Fibroblast of lung (primary cell): ENCODE measurements around the gene ZNF304. TPM values are rescaled to one million over a fixed set of nuclear protein-coding genes. Genes with fewer than 3 reads are reported as not detected.

ENCODE experiments used
- DNase-seq, 2 donors: peaks; one replicate each; pipeline versions ENCODE4 v3.0.0 to v3.0.0-alpha.2; 2010; ENCODE audit warnings: low read depth in 2 of 2
- H2AFZ ChIP-seq: 2 replicates; pipeline ENCODE4 v1.5.1; 2012; ENCODE audit warnings: low read length, control low read depth, inconsistent platforms
- H3K27ac ChIP-seq: 2 replicates; pipeline ENCODE4 v1.5.1; 2011; ENCODE audit warnings: low read length, control low read depth; ENCODE audit not compliant: insufficient read depth
- H3K27me3 ChIP-seq: 2 replicates; pipeline ENCODE4 v1.5.1; 2011; ENCODE audit warnings: mild to moderate bottlenecking, low read length; ENCODE audit not compliant: control insufficient read depth, insufficient read depth
- H3K36me3 ChIP-seq: 2 replicates; pipeline ENCODE4 v1.5.1; 2011; ENCODE audit warnings: low read length; ENCODE audit not compliant: control insufficient read depth, insufficient read depth
- H3K4me1 ChIP-seq: 2 replicates; pipeline ENCODE4 v1.5.1; 2011; ENCODE audit warnings: low read length; ENCODE audit not compliant: control insufficient read depth, insufficient read depth; ENCODE audit errors: extremely low read depth
- H3K4me2 ChIP-seq: 2 replicates; pipeline ENCODE4 v1.5.1; 2011; ENCODE audit warnings: low read length, control low read depth; ENCODE audit not compliant: insufficient read depth; ENCODE audit errors: extremely low read depth
- H3K4me3 ChIP-seq, 4 experiments: fragments of 200-600 bp in 1 of 4; sonication (generic) in 1 of 4; replicated peaks in 1 of 4; 2 replicates each; pipeline ENCODE4 v1.5.1; 2011 to 2016; ENCODE audit warnings: low read length in 4 of 4, low read depth in 3 of 4, mild to moderate bottlenecking in 3 of 4, control low read depth in 2 of 4, inconsistent platforms in 1 of 4, mixed read lengths in 1 of 4; ENCODE audit not compliant: insufficient read depth in 1 of 4; ENCODE audit errors: control extremely low read depth in 1 of 4
- H3K79me2 ChIP-seq: 2 replicates; pipeline ENCODE4 v1.5.1; 2012; ENCODE audit warnings: mild to moderate bottlenecking, low read length, inconsistent platforms; ENCODE audit not compliant: control insufficient read depth, insufficient read depth
- H3K9ac ChIP-seq: 2 replicates; pipeline ENCODE4 v1.5.1; 2011; ENCODE audit warnings: mild to moderate bottlenecking, low read length, control low read depth; ENCODE audit not compliant: insufficient read depth
- H3K9me3 ChIP-seq: 2 replicates; pipeline ENCODE4 v1.5.1; 2012; ENCODE audit warnings: low read depth, low read length; ENCODE audit not compliant: control insufficient read depth, insufficient read depth
- H4K20me1 ChIP-seq: 2 replicates; pipeline ENCODE4 v1.5.1; 2011; ENCODE audit warnings: low read length; ENCODE audit not compliant: control insufficient read depth, insufficient read depth; ENCODE audit errors: extremely low read depth
- CTCF ChIP-seq, 2 donors: IDR thresholded peaks in 1 of 2; conservative IDR thresholded peaks in 1 of 2; 1 replicate in 1 of 2; 2 replicates in 1 of 2; pipeline ENCODE4 v1.5.1; 2011 to 2012; ENCODE audit warnings: low read length in 2 of 2, control low read depth in 1 of 2, inconsistent platforms in 1 of 2, low read depth in 1 of 2, mild to moderate bottlenecking in 1 of 2
- EZH2 ChIP-seq: IDR thresholded peaks from 2 replicates; pipeline ENCODE4 v1.5.1; 2012; ENCODE audit warnings: low read length, control low read depth, mild to moderate bottlenecking; ENCODE audit errors: missing control alignments
- polyA plus RNA-seq, 2 donors: library from polyadenylated mRNA; depleted of rRNA in 1 of 2; stranded (reverse) in 1 of 2; unstranded in 1 of 2; fragments of >200 nt; gene quantifications; 2 replicates each; pipeline ENCODE4 v1.2.1, GENCODE V29; 2011 to 2012; ENCODE audit warnings: missing spikeins in 1 of 2
- total RNA-seq: library from RNA; depleted of rRNA; stranded (reverse); fragments of >200 nt; gene quantifications from 2 replicates; pipeline ENCODE4 v1.2.1, GENCODE V29; 2014

ZNF304 gene
- total and polyA plus RNA-seq, 2 donors (not counting 1 experiment from before 2014, with no cell fraction given), result 7.3 to 13.7 TPM

DNA sequence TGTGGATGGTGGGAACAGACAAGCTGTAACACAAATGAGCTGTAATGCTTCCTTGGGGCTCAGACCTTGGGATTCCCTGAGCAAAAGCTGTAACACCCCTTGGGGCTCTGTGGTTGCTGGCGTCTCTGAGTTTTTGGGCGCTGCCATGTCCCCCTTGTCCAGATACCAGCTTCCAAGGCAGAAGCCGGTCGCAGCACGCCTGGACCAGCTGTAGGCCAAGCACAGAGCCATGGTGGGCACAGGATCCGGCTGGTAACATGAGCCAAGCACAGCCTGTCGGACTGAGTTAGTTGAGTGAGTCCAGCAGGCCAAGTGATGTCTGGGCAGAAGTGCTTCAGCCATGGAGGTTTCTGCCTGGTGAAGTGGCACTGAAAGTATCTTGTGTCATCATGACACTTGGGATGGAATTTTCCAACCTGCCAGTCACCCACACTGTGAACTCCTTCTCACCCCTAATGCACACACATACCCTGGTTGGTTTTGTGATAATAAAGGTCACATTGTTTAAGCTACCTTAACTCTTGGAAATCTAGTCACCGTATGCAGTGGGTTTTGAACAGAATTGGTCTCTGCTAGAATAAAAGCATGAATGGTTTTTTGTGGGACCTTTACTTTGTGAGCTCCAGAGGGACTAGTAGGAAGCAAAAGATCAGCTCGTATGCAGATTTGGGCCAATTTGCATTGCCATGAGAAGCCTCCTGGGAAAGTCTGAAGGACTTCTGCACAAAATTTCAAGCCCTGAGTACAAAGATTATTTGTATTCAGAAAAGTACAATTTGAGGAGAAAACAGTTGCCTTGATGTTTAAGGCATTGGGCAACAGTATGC, 52.9 kb downstream of the ZNF304 start:
- Histone ChIP-seq H2AFZ (no peak overlapping the region), H3K79me2 (no peaks in the 10 kb centered on the region), H3K4me1 (no peaks in the 10 kb centered on the region), H3K27ac (no peak overlapping the region), H3K9me3 (no peaks in the 10 kb centered on the region), H3K36me3 (peaks cover 4% of the 10 kb centered on the region), H4K20me1 (no peaks in the 10 kb centered on the region), H3K9ac (no peak overlapping the region), H3K4me2 (no peak overlapping the region), H3K27me3 (no peaks in the 10 kb centered on the region), H3K4me3 (no peak overlapping the region)
- DNase-seq, result no peak
- TF ChIP-seq CTCF (conservative IDR thresholded peaks at IDR 0.05 in 1 of 2, IDR thresholded peaks at IDR 0.05 in 1 of 2; ENCODE audit: low read depth in 1 of 2, low read length in 2 of 2) (no peak), EZH2 (no peak)

DNA sequence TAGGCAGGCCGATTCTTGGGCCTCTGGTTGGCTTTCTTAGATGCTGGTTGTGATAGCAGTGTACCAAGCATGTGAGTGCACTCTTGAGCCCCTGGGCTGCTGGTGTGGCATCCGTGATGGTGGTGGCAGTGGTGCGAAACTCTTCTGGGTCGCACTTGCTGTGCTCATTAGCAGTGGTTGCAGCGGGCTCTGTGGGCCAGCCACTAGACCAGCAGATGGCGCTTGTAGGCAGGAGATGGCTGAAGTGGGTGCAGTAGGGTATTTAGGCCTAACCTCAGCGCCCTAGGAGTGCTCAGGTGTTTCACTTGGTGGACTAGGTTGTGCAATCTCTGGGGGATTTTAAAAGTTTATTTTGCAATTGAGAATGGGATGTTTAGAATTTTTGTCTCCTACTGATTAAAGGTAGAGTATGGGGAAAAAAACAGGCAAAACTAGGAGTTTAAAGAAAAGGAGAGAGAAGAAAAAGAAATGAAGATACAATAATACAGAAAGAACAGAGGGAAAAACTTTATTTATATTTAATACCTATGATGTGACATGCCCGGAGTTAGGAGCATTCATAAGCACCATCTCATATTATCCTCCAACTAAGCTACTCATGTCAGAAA, 55.5 kb downstream of the ZNF304 start:
- DNase-seq, result peak; percentile 16 to 62
- Histone ChIP-seq H3K36me3 (no peaks in the 10 kb centered on the region), H3K79me2 (peaks cover 5% of the 10 kb centered on the region), H3K27ac (no peak overlapping the region), H4K20me1 (no peaks in the 10 kb centered on the region), H3K9ac (no peak overlapping the region), H3K9me3 (no peaks in the 10 kb centered on the region), H3K27me3 (no peaks in the 10 kb centered on the region), H3K4me2 (no peak overlapping the region), H3K4me1 (peaks cover under 1% of the 10 kb centered on the region), H2AFZ (no peak overlapping the region), H3K4me3 (no peak overlapping the region)
- TF ChIP-seq CTCF (conservative IDR thresholded peaks at IDR 0.05 in 1 of 2, IDR thresholded peaks at IDR 0.05 in 1 of 2; ENCODE audit: low read depth in 1 of 2, low read length in 2 of 2) (peak; percentile 71 to 91), EZH2 (no peak)

Other genes with a start within 250 kb of the ZNF304 start
- not detected in 2 replicates for gene USP29, start 231.3 kb upstream of the ZNF304 start, total RNA-seq
- not detected in 2 replicates for gene USP29, start 231.3 kb upstream of the ZNF304 start, polyA plus RNA-seq
- not detected in 2 replicates for gene ZIM3, start 206.1 kb upstream of the ZNF304 start, total RNA-seq
- gene ZIM3, start 206.1 kb upstream of the ZNF304 start, polyA plus RNA-seq, result not detected in 2 replicates
- not detected in 2 replicates for gene DUXA, start 183.8 kb upstream of the ZNF304 start, total RNA-seq
- gene DUXA, start 183.8 kb upstream of the ZNF304 start, polyA plus RNA-seq, result not detected in 2 replicates
- 19.0 and 24.9 TPM in 2 replicates for gene ZNF264, start 159.8 kb upstream of the ZNF304 start, total RNA-seq
- gene ZNF264, start 159.8 kb upstream of the ZNF304 start, polyA plus RNA-seq, result 5.8 and 7.7 TPM in 2 replicates
- gene AURKC, start 120.2 kb upstream of the ZNF304 start, total RNA-seq, result 0.50 and 0.77 TPM in 2 replicates
- 0.59 and 1.4 TPM in 2 replicates for gene AURKC, start 120.2 kb upstream of the ZNF304 start, polyA plus RNA-seq
- 33.4 and 40.6 TPM in 2 replicates for gene ZNF805, start 110.6 kb upstream of the ZNF304 start, total RNA-seq
- gene ZNF805, start 110.6 kb upstream of the ZNF304 start, polyA plus RNA-seq, result 5.6 and 8.1 TPM in 2 replicates
- 78.1 and 80.9 TPM in 2 replicates for gene ZNF460, start 70.8 kb upstream of the ZNF304 start, total RNA-seq
- 7.2 and 13.1 TPM in 2 replicates for gene ZNF460, start 70.8 kb upstream of the ZNF304 start, polyA plus RNA-seq
- gene ZNF543, start 30.8 kb upstream of the ZNF304 start, total RNA-seq, result 10.5 and 12.9 TPM in 2 replicates
- gene ZNF543, start 30.8 kb upstream of the ZNF304 start, polyA plus RNA-seq, result 2.8 and 3.0 TPM in 2 replicates
- 9.8 and 13.4 TPM in 2 replicates for gene TRAPPC2B, start 12.3 kb downstream of the ZNF304 start, total RNA-seq
- 14.0 and 16.5 TPM in 2 replicates for gene TRAPPC2B, start 12.3 kb downstream of the ZNF304 start, polyA plus RNA-seq
- 4.6 and 6.1 TPM in 2 replicates for gene ZNF547, start 12.3 kb downstream of the ZNF304 start, total RNA-seq
- gene ZNF547, start 12.3 kb downstream of the ZNF304 start, polyA plus RNA-seq, result 1.8 and 2.7 TPM in 2 replicates
- gene ZNF548, start 38.6 kb downstream of the ZNF304 start, total RNA-seq, result 21.1 and 23.9 TPM in 2 replicates
- 8.8 and 12.0 TPM in 2 replicates for gene ZNF548, start 38.6 kb downstream of the ZNF304 start, polyA plus RNA-seq
- gene ZNF17, start 59.9 kb downstream of the ZNF304 start, total RNA-seq, result 12.3 and 15.2 TPM in 2 replicates
- 5.2 and 6.8 TPM in 2 replicates for gene ZNF17, start 59.9 kb downstream of the ZNF304 start, polyA plus RNA-seq
- 10.4 and 11.0 TPM in 2 replicates for gene ZNF749, start 84.1 kb downstream of the ZNF304 start, total RNA-seq
- gene ZNF749, start 84.1 kb downstream of the ZNF304 start, polyA plus RNA-seq, result 4.7 and 5.4 TPM in 2 replicates
- gene VN1R1, start 105.9 kb downstream of the ZNF304 start, total RNA-seq, result 0.26 and 0.50 TPM in 2 replicates
- 0.17 and 0.26 TPM in 2 replicates for gene VN1R1, start 105.9 kb downstream of the ZNF304 start, polyA plus RNA-seq
- 16.9 and 29.7 TPM in 2 replicates for gene ZNF772, start 126.3 kb downstream of the ZNF304 start, total RNA-seq
- 6.0 and 7.5 TPM in 2 replicates for gene ZNF772, start 126.3 kb downstream of the ZNF304 start, polyA plus RNA-seq
- gene ZNF419, start 136.5 kb downstream of the ZNF304 start, total RNA-seq, result 13.6 and 20.3 TPM in 2 replicates
- 4.6 and 8.9 TPM in 2 replicates for gene ZNF419, start 136.5 kb downstream of the ZNF304 start, polyA plus RNA-seq
- gene ZNF773, start 148.7 kb downstream of the ZNF304 start, total RNA-seq, result 20.8 and 39.8 TPM in 2 replicates
- 6.8 and 9.4 TPM in 2 replicates for gene ZNF773, start 148.7 kb downstream of the ZNF304 start, polyA plus RNA-seq
- gene ZNF549, start 176.1 kb downstream of the ZNF304 start, total RNA-seq, result 6.7 and 7.8 TPM in 2 replicates
- 3.9 and 4.8 TPM in 2 replicates for gene ZNF549, start 176.1 kb downstream of the ZNF304 start, polyA plus RNA-seq
- gene ZNF550, start 208.6 kb downstream of the ZNF304 start, total RNA-seq, result 6.9 and 8.6 TPM in 2 replicates
- 4.2 and 5.7 TPM in 2 replicates for gene ZNF550, start 208.6 kb downstream of the ZNF304 start, polyA plus RNA-seq
- gene ZNF416, start 227.6 kb downstream of the ZNF304 start, total RNA-seq, result 6.9 and 9.2 TPM in 2 replicates
- gene ZNF416, start 227.6 kb downstream of the ZNF304 start, polyA plus RNA-seq, result 3.9 and 4.5 TPM in 2 replicates
- 7.1 and 7.2 TPM in 2 replicates for gene ZIK1, start 232.9 kb downstream of the ZNF304 start, total RNA-seq
- gene ZIK1, start 232.9 kb downstream of the ZNF304 start, polyA plus RNA-seq, result 3.9 and 5.3 TPM in 2 replicates
- 2.5 and 2.8 TPM in 2 replicates for gene ZNF530, start 248.6 kb downstream of the ZNF304 start, total RNA-seq
- 1.6 and 2.5 TPM in 2 replicates for gene ZNF530, start 248.6 kb downstream of the ZNF304 start, polyA plus RNA-seq